Activated T-cell treated with anti-CD3 and anti-CD28 coated beads, Interleukin-2, amount 50 U/mL, for 4 hours (primary cell): ENCODE results near the gene LAG3. TPM values are rescaled to one million over a fixed set of nuclear protein-coding genes. Genes with fewer than 3 reads are reported as not detected.
A peak's percentile ranks its signal among the peaks of the same experiment; 100 is the strongest.

Source experiments
- ATAC-seq, 2 donors: fragments of 200-7000 bp; cut with Tn5 transposase; one replicate each; pipeline ENCODE4 v1.10.0; 2021
- DNase-seq: peaks from one replicate; pipeline ENCODE4 v3.0.0-alpha.2; 2020
- H3K27me3 Mint-ChIP-seq: one replicate; pipeline ENCODE4 v1.8.0; 2021; ENCODE audit warnings: low read depth, mixed read lengths
- H3K36me3 Mint-ChIP-seq: one replicate; pipeline ENCODE4 v1.8.0; 2022; ENCODE audit warnings: mixed read lengths; ENCODE audit not compliant: insufficient read depth
- H3K4me1 Mint-ChIP-seq: one replicate; pipeline ENCODE4 v1.8.0; 2021; ENCODE audit warnings: low read depth, mixed read lengths
- H3K4me3 Mint-ChIP-seq: one replicate; pipeline ENCODE4 v1.8.0; 2021; ENCODE audit warnings: mild to moderate bottlenecking, moderate library complexity, mixed read lengths
- H3K9me3 Mint-ChIP-seq: one replicate; pipeline ENCODE4 v1.8.0; 2021; ENCODE audit warnings: mixed read lengths
- total RNA-seq, 3 donors: library from RNA; stranded (reverse); gene quantifications; one replicate each; pipeline ENCODE4 v1.2.1, GENCODE V29; 2021

The LAG3 gene
- total RNA-seq, 3 donors from 2014 or later, result 71.1 to 125 (median 86.4) TPM

- Mint-ChIP-seq H3K9me3 (no peaks in the 10 kb centered on the region), H3K4me1 (peaks cover 57% of the 10 kb centered on the region), H3K4me3 (peak overlapping the region; percentile 77), H3K27me3 (peaks cover 33% of the 10 kb centered on the region), H3K36me3 (peaks cover 8% of the 10 kb centered on the region)
- DNase-seq, result no peak
- no peak for ATAC-seq
Observed at GRCh38 chr12:6772726-6773589, 638 bp downstream of the LAG3 start.

GRCh38 chr12:6773590-6774351, 1.5 kb downstream of the LAG3 start:
- peak overlapping the region; percentile 83 for H3K4me3 Mint-ChIP-seq
- peaks cover 8% of the 10 kb centered on the region for H3K36me3 Mint-ChIP-seq
- DNase-seq, result peak; percentile 65
- peaks cover 63% of the 10 kb centered on the region for H3K4me1 Mint-ChIP-seq
- no peaks in the 10 kb centered on the region for H3K9me3 Mint-ChIP-seq
- peaks cover 27% of the 10 kb centered on the region for H3K27me3 Mint-ChIP-seq
- ATAC-seq, result peak; percentile 24 to 25

- Mint-ChIP-seq H3K4me1 (peaks cover 69% of the 10 kb centered on the region), H3K9me3 (no peaks in the 10 kb centered on the region), H3K4me3 (peak overlapping the region; percentile 83), H3K36me3 (peaks cover 8% of the 10 kb centered on the region), H3K27me3 (peaks cover 25% of the 10 kb centered on the region)
- peak; percentile 15 to 23 for ATAC-seq
- DNase-seq, result no peak
Observed at GRCh38 chr12:6774499-6775062, 2.3 kb downstream of the LAG3 start.

GRCh38 chr12:6775185-6776174, 3.2 kb downstream of the LAG3 start:
- peaks cover 76% of the 10 kb centered on the region for H3K4me1 Mint-ChIP-seq
- H3K36me3 Mint-ChIP-seq, result peaks cover 8% of the 10 kb centered on the region
- ATAC-seq, result no peak
- H3K27me3 Mint-ChIP-seq, result peaks cover 25% of the 10 kb centered on the region
- no peaks in the 10 kb centered on the region for H3K9me3 Mint-ChIP-seq
- H3K4me3 Mint-ChIP-seq, result peak overlapping the region; percentile 83
- DNase-seq, result no peak

- no peak overlapping the region for H3K4me3 Mint-ChIP-seq
- peaks cover 21% of the 10 kb centered on the region for H3K27me3 Mint-ChIP-seq
- peaks cover 6% of the 10 kb centered on the region for H3K36me3 Mint-ChIP-seq
- ATAC-seq, result no peak
- H3K9me3 Mint-ChIP-seq, result no peaks in the 10 kb centered on the region
- no peak for DNase-seq
- H3K4me1 Mint-ChIP-seq, result peaks cover 70% of the 10 kb centered on the region
Observed at GRCh38 chr12:6777386-6777785, 5.1 kb downstream of the LAG3 start.

GRCh38 chr12:6778217-6778573, 5.9 kb downstream of the LAG3 start:
- Mint-ChIP-seq H3K4me3 (peak overlapping the region; percentile 83), H3K27me3 (peaks cover 20% of the 10 kb centered on the region), H3K36me3 (peaks cover 6% of the 10 kb centered on the region), H3K9me3 (no peaks in the 10 kb centered on the region), H3K4me1 (peaks cover 68% of the 10 kb centered on the region)
- DNase-seq (no peak), ATAC-seq (no peak)

GRCh38 chr12:6778574-6779550, 6.5 kb downstream of the LAG3 start:
- Mint-ChIP-seq H3K9me3 (no peaks in the 10 kb centered on the region), H3K4me1 (peaks cover 72% of the 10 kb centered on the region), H3K36me3 (peaks cover 6% of the 10 kb centered on the region), H3K4me3 (peak overlapping the region; percentile 83), H3K27me3 (peaks cover 18% of the 10 kb centered on the region)
- ATAC-seq (peak; percentile 74 to 78), DNase-seq (peak; percentile 84)

GRCh38 chr12:6779708-6780432, 7.5 kb downstream of the LAG3 start:
- H3K9me3 Mint-ChIP-seq, result no peaks in the 10 kb centered on the region
- H3K4me1 Mint-ChIP-seq, result peaks cover 70% of the 10 kb centered on the region
- ATAC-seq (no peak), DNase-seq (no peak)
- H3K27me3 Mint-ChIP-seq, result peaks cover 10% of the 10 kb centered on the region
- peak overlapping the region; percentile 35 for H3K4me3 Mint-ChIP-seq
- peaks cover 1% of the 10 kb centered on the region for H3K36me3 Mint-ChIP-seq

GRCh38 chr12:6780573-6780972, 8.3 kb downstream of the LAG3 start:
- DNase-seq (no peak), ATAC-seq (peak; percentile 46 to 55)
- peaks cover 5% of the 10 kb centered on the region for H3K27me3 Mint-ChIP-seq
- no peaks in the 10 kb centered on the region for H3K36me3 Mint-ChIP-seq
- no peak overlapping the region for H3K4me3 Mint-ChIP-seq
- peaks cover 66% of the 10 kb centered on the region for H3K4me1 Mint-ChIP-seq
- H3K9me3 Mint-ChIP-seq, result no peaks in the 10 kb centered on the region

GRCh38 chr12:6782119-6782518, 9.8 kb downstream of the LAG3 start:
- H3K4me1 Mint-ChIP-seq, result peaks cover 70% of the 10 kb centered on the region
- no peaks in the 10 kb centered on the region for H3K27me3 Mint-ChIP-seq
- H3K36me3 Mint-ChIP-seq, result no peaks in the 10 kb centered on the region
- no peaks in the 10 kb centered on the region for H3K9me3 Mint-ChIP-seq
- DNase-seq (no peak), ATAC-seq (no peak)
- H3K4me3 Mint-ChIP-seq, result no peak overlapping the region

- Mint-ChIP-seq H3K4me1 (peaks cover 70% of the 10 kb centered on the region), H3K27me3 (no peaks in the 10 kb centered on the region), H3K36me3 (no peaks in the 10 kb centered on the region), H3K9me3 (no peaks in the 10 kb centered on the region), H3K4me3 (no peak overlapping the region)
- no peak for DNase-seq
- ATAC-seq, result no peak
Observed at GRCh38 chr12:6782850-6783566, 10.7 kb downstream of the LAG3 start.

GRCh38 chr12:6783828-6784227, 11.5 kb downstream of the LAG3 start:
- Mint-ChIP-seq H3K36me3 (no peaks in the 10 kb centered on the region), H3K4me3 (no peak overlapping the region), H3K4me1 (peaks cover 70% of the 10 kb centered on the region), H3K9me3 (no peaks in the 10 kb centered on the region), H3K27me3 (no peaks in the 10 kb centered on the region)
- no peak for DNase-seq
- ATAC-seq, result no peak
